SK-N-SH treated with all-trans-retinoic acid at 6 μM for 48 hours (cell line): Measurements from ENCODE around the gene RGS6.

ENCODE experiments used
- ARNTL ChIP-seq: fragments of 450-650 bp; formaldehyde crosslinking; IDR thresholded peaks from 2 replicates; pipeline ENCODE4 v1.5.0; 2020; ENCODE audit warnings: low read depth, mild to moderate bottlenecking, moderate library complexity, borderline replicate concordance
- RARB ChIP-seq: fragments of 250-450 bp; sonication (Bioruptor Pico); IDR thresholded peaks from 2 replicates; pipeline ENCODE4 v1.8.0; 2021; ENCODE audit warnings: mild to moderate bottlenecking, moderate library complexity
- ZFP30 ChIP-seq: fragments of 450-650 bp; formaldehyde crosslinking; IDR thresholded peaks from 2 replicates; pipeline ENCODE4 v1.5.0; 2022; ENCODE audit warnings: mild to moderate bottlenecking, moderate library complexity
- ZNF565 ChIP-seq: fragments of 450-650 bp; formaldehyde crosslinking; conservative IDR thresholded peaks from 2 replicates; pipeline ENCODE4 v1.5.0; 2020; ENCODE audit warnings: low read depth, mild to moderate bottlenecking, moderate library complexity

GRCh38 chr14:72600551-72601330, 668.5 kb downstream of the RGS6 start:
- no peak for TF ChIP-seq ZNF565 (CRISPR knock-in tag)
- TF ChIP-seq ARNTL (CRISPR knock-in tag) = no peak
- no peak for TF ChIP-seq RARB (CRISPR knock-in tag)
- no peak for TF ChIP-seq ZFP30 (CRISPR knock-in tag)
